ENCODE data around the gene BMAL1.

The BMAL1 gene

GRCh38 chr11:13347901-13348300 is 70.3 kb downstream of the BMAL1 start:
- DNase-seq = no peak

- DNase-seq = no peak
Measured at GRCh38 chr11:13348305-13348704, 70.7 kb downstream of the BMAL1 start.

GRCh38 chr11:13349046-13349445 is 71.5 kb downstream of the BMAL1 start:
- no peak for DNase-seq

- no peak for DNase-seq
Measured at GRCh38 chr11:13349581-13349980, 72.0 kb downstream of the BMAL1 start.

- no peak for DNase-seq
Measured at GRCh38 chr11:13352711-13353110, 75.1 kb downstream of the BMAL1 start.

GRCh38 chr11:13354335-13354734 is 76.7 kb downstream of the BMAL1 start:
- DNase-seq = no peak

GRCh38 chr11:13355191-13355590 is 77.6 kb downstream of the BMAL1 start:
- DNase-seq = no peak

GRCh38 chr11:13357232-13357631 is 79.6 kb downstream of the BMAL1 start:
- DNase-seq = no peak

- no peak for DNase-seq
Measured at GRCh38 chr11:13358596-13359270, 81.1 kb downstream of the BMAL1 start.

- DNase-seq = no peak
Measured at GRCh38 chr11:13362596-13363109, 85.1 kb downstream of the BMAL1 start.

- DNase-seq = no peak
Measured at GRCh38 chr11:13364388-13364787, 86.8 kb downstream of the BMAL1 start.

- no peak for DNase-seq
Measured at GRCh38 chr11:13366266-13367026, 88.9 kb downstream of the BMAL1 start.

- no peak for DNase-seq
Measured at GRCh38 chr11:13367115-13367514, 89.5 kb downstream of the BMAL1 start.

GRCh38 chr11:13368041-13368446 is 90.5 kb downstream of the BMAL1 start:
- no peak for DNase-seq

- no peak for DNase-seq
Measured at GRCh38 chr11:13373216-13373615, 95.6 kb downstream of the BMAL1 start.

GRCh38 chr11:13375798-13376197 is 98.2 kb downstream of the BMAL1 start:
- DNase-seq = no peak

GRCh38 chr11:13376402-13376801 is 98.8 kb downstream of the BMAL1 start:
- DNase-seq = no peak

GRCh38 chr11:13376838-13377237 is 99.2 kb downstream of the BMAL1 start:
- DNase-seq = peak; percentile 17

- no peak for DNase-seq
Measured at GRCh38 chr11:13378316-13378715, 100.7 kb downstream of the BMAL1 start.

GRCh38 chr11:13380731-13381130 is 103.1 kb downstream of the BMAL1 start:
- DNase-seq = no peak

GRCh38 chr11:13382751-13383150 is 105.2 kb downstream of the BMAL1 start:
- no peak for DNase-seq

- peak; percentile 31 for DNase-seq
Measured at GRCh38 chr11:13384908-13385640, 107.5 kb downstream of the BMAL1 start.

GRCh38 chr11:13386567-13386966 is 109.0 kb downstream of the BMAL1 start:
- peak; percentile 41 for DNase-seq

GRCh38 chr11:13388741-13389140 is 111.2 kb downstream of the BMAL1 start:
- DNase-seq = no peak
